GM12878 (cell line): ENCODE results near the gene ATXN7L1. TPM values are rescaled to one million over a fixed set of nuclear protein-coding genes. Genes with fewer than 3 reads are reported as not detected.

Experiments used
- ATAC-seq: fragments of 200-7000 bp; cut with Tn5 transposase; 3 replicates; pipeline ENCODE4 v1.9.1; 2020; ENCODE audit warnings: mild to moderate bottlenecking, moderate library complexity
- BruUV-seq: library from RNA; stranded (reverse); fragments of 400-500 nt; replicated peaks from 2 replicates; lab custom pipeline; 2021; lab: Mats Ljungman, UMichigan
- CTCF ChIA-PET: fragments of 300-600 bp; sonication (Branson Sonifier 250); formaldehyde crosslinking; extraction: SDS; loops from one replicate; lab custom pipeline; 2021; ENCODE audit warnings: inconsistent platforms; lab: Yijun Ruan, JAX
- POLR2A ChIA-PET: fragments of 350-600 bp; formaldehyde crosslinking; extraction: SDS; loops from one replicate; lab custom pipeline; 2021; ENCODE audit warnings: inconsistent platforms; lab: Charles Lee
- RAD21 ChIA-PET: fragments of 300-600 bp; sonication (Branson Sonifier 250); formaldehyde crosslinking; loops from one replicate; lab custom pipeline; 2023; ENCODE audit warnings: antibody characterized with exemption; ENCODE audit not compliant: unreplicated experiment; lab: Charles Lee
- SMC1A ChIA-PET: fragments of 300-600 bp; sonication (Branson Sonifier 250); formaldehyde crosslinking; loops from one replicate; lab custom pipeline; 2023; ENCODE audit not compliant: unreplicated experiment, uncharacterized antibody; lab: Charles Lee
- DNase-seq: peaks from one replicate; pipeline ENCODE4 v3.0.0-alpha.2; 2011; ENCODE audit warnings: low read depth, low spot score
- FAIRE-seq: peaks from 3 replicates; lab custom pipeline; 2011; peaks lifted over from hg19 to GRCh38; lab: Jason Lieb, UNC
- H2AFZ ChIP-seq: 2 replicates; pipeline ENCODE4 v1.6.0; 2011; ENCODE audit warnings: low read depth, low read length, control low read depth; ENCODE audit not compliant: control insufficient read depth
- H3K27ac ChIP-seq: 2 replicates; pipeline ENCODE4 v1.5.1; 2011; ENCODE audit warnings: control low read depth; ENCODE audit not compliant: control insufficient read depth, insufficient read depth
- H3K27me3 ChIP-seq, 2 experiments: replicated peaks in 1 of 2; 2 replicates each; pipeline versions ENCODE4 v1.6.0 to v1.6.1; 2011; ENCODE audit warnings: low read length in 1 of 2; ENCODE audit not compliant: control insufficient read depth in 2 of 2, insufficient read depth in 2 of 2
- H3K36me3 ChIP-seq, 2 experiments: 2 replicates each; pipeline ENCODE4 v1.5.1; 2011; ENCODE audit warnings: low read length in 1 of 2; ENCODE audit not compliant: control insufficient read depth in 2 of 2, insufficient read depth in 2 of 2
- H3K4me1 ChIP-seq: 2 replicates; pipeline ENCODE4 v1.6.1; 2011; ENCODE audit warnings: mild to moderate bottlenecking, low read length, moderate library complexity, mixed read lengths; ENCODE audit not compliant: control insufficient read depth, insufficient read depth
- H3K4me2 ChIP-seq: 2 replicates; pipeline ENCODE4 v1.6.0; 2011; ENCODE audit warnings: control low read depth; ENCODE audit not compliant: control insufficient read depth, insufficient read depth
- H3K4me3 ChIP-seq: fragments of 200-600 bp; sonication (generic); 2 replicates; pipeline ENCODE4 v1.5.1; 2016
- H3K79me2 ChIP-seq: 2 replicates; pipeline ENCODE4 v1.6.0; 2011; ENCODE audit warnings: low read length; ENCODE audit not compliant: control insufficient read depth, insufficient read depth
- H3K9ac ChIP-seq: 2 replicates; pipeline ENCODE4 v1.8.0; 2011; ENCODE audit warnings: low read length, control low read depth, mixed read lengths; ENCODE audit not compliant: control insufficient read depth, insufficient read depth
- H3K9me3 ChIP-seq: replicated peaks from 3 replicates; pipeline ENCODE4 v1.5.1; 2011; ENCODE audit warnings: mild to moderate bottlenecking, low read length; ENCODE audit not compliant: control insufficient read depth, insufficient read depth
- H4K20me1 ChIP-seq: 2 replicates; pipeline ENCODE4 v1.6.0; 2011; ENCODE audit not compliant: control insufficient read depth, insufficient read depth
- CHD2 ChIP-seq: IDR thresholded peaks from 2 replicates; pipeline ENCODE4 v1.6.1; 2011; ENCODE audit warnings: low read depth, low read length, improper control_type of control experiment, borderline replicate concordance
- FOXK2 ChIP-seq: fragments of 450-650 bp; IDR thresholded peaks from 2 replicates; pipeline ENCODE4 v1.6.1; 2017; ENCODE audit warnings: mild to moderate bottlenecking, moderate library complexity
- IRF3 ChIP-seq: fragments of 450-650 bp; IDR thresholded peaks from 2 replicates; pipeline ENCODE4 v1.6.1; 2014; ENCODE audit warnings: mild to moderate bottlenecking
- MYC ChIP-seq: IDR thresholded peaks from 2 replicates; pipeline ENCODE4 v1.6.1; 2011; ENCODE audit warnings: mild to moderate bottlenecking, low read length, moderate library complexity, inconsistent platforms; ENCODE audit not compliant: insufficient read depth, insufficient replicate concordance, insufficient read length, severe bottlenecking
- NFIC ChIP-seq: IDR thresholded peaks from 2 replicates; pipeline ENCODE4 v1.6.1; 2012; ENCODE audit warnings: low read depth, mild to moderate bottlenecking, inconsistent platforms, low read length, moderate library complexity
- NKRF ChIP-seq: fragments of 450-650 bp; conservative IDR thresholded peaks from 2 replicates; pipeline ENCODE4 v1.6.1; 2017; ENCODE audit warnings: mild to moderate bottlenecking, moderate library complexity
- RFX5 ChIP-seq: IDR thresholded peaks from 2 replicates; pipeline ENCODE4 v1.6.1; 2011; ENCODE audit warnings: low read depth, low read length, improper control_type of control experiment
- SMARCA5 ChIP-seq: fragments of 450-650 bp; IDR thresholded peaks from 2 replicates; pipeline ENCODE4 v1.6.1; 2017; ENCODE audit warnings: mild to moderate bottlenecking
- USF2 ChIP-seq: IDR thresholded peaks from 2 replicates; pipeline ENCODE4 v1.6.1; 2011; ENCODE audit warnings: low read depth, low read length, improper control_type of control experiment, borderline replicate concordance
- WRNIP1 ChIP-seq: IDR thresholded peaks from 2 replicates; pipeline ENCODE4 v1.6.1; 2011; ENCODE audit warnings: low read depth, low read length, improper control_type of control experiment, borderline replicate concordance
- ZNF207 ChIP-seq: fragments of 450-650 bp; IDR thresholded peaks from 2 replicates; pipeline ENCODE4 v1.6.1; 2014; ENCODE audit warnings: antibody characterized with exemption, mild to moderate bottlenecking, borderline replicate concordance
- ZNF274 ChIP-seq: IDR thresholded peaks from one replicate; pipeline ENCODE4 v1.8.0; 2011; ENCODE audit not compliant: insufficient read length, insufficient read depth
- ZNF687 ChIP-seq: fragments of 450-650 bp; IDR thresholded peaks from 2 replicates; pipeline ENCODE4 v1.6.1; 2017; ENCODE audit warnings: mild to moderate bottlenecking, moderate library complexity
- WGBS: methylation state at CpG from one replicate; pipeline ENCODE4 v1.1.6; 2016; ENCODE audit warnings: low lambda C conversion rate; ENCODE audit not compliant: insufficient replicate concordance, insufficient coverage; ENCODE audit errors: missing lambda C conversion rate; 5-methylcytosine and 5-hydroxymethylcytosine counted together
- in situ Hi-C: fragments of 300-500 bp; cut with MboI; formaldehyde crosslinking; loops from 9 replicates; pipeline ENCODE4 v1.14.3; 2018; ENCODE audit warnings: mixed read lengths
- intact Hi-C: fragments of 100-400 bp; cut with micrococcal nuclease; formaldehyde crosslinking; loops from one replicate; pipeline ENCODE4 v1.14.2; 2022; ENCODE audit not compliant: unreplicated experiment
- polyA plus RNA-seq, 11 experiments: library from polyadenylated mRNA; depleted of rRNA in 4 of 11; unstranded in 6 of 11; stranded (reverse) in 5 of 11; fragments of >200 nt; fragmentation: Nextera tagmentation in 4 of 11; fragmentation: Illumina TruSeq in 1 of 11; extraction: Ambion mirVana in 4 of 11; extraction: Trizol in 1 of 11; gene quantifications; 1 replicate in 1 of 11; 2 replicates in 10 of 11; pipeline versions ENCODE4 v1.2.1 to v1.2.3, GENCODE V29; 2011 to 2016; ENCODE audit warnings: inconsistent platforms in 2 of 11, missing spikeins in 2 of 11, low read depth in 1 of 11
- total RNA-seq, 4 experiments: library from RNA; depleted of rRNA in 3 of 4; stranded (reverse); fragments of >200 nt in 3 of 4; fragmentation: Illumina TruSeq in 1 of 4; extraction: Trizol in 1 of 4; gene quantifications; 2 replicates each; pipeline versions ENCODE4 v1.2.1 to v1.2.3, GENCODE V29; 2013 to 2021

Gene ATXN7L1
- total and polyA plus RNA-seq, 10 of the 15 experiments (the other 5 are each of a cell fraction or from before 2014, with no cell fraction given), result 0.40 to 2.9 (median 1.2) TPM

- H3K9ac ChIP-seq, result no peak overlapping the region
- POLR2A ChIA-PET, result no interaction called here
- H3K27me3 ChIP-seq, result no peaks in the 10 kb centered on the region; a peak in 2 of 4 replicates
- DNase-seq (no peak), ATAC-seq (no peak), FAIRE-seq (no peak)
- BruUV-seq, result no TSS peak
- no peaks in the 10 kb centered on the region for H3K36me3 ChIP-seq
- no peak overlapping the region for H2AFZ ChIP-seq
- H3K27ac ChIP-seq, result no peak overlapping the region
- SMC1A ChIA-PET, result interaction anchor here (1.0 to 2.0 kb wide), 2 partner anchors 50 to 397 kb away, joined by 3 to 4 read pairs; no protein-coding TSS in a partner anchor
- intact Hi-C loops (no loop called here), in situ Hi-C loops (no loop called here)
- CTCF ChIA-PET, result interaction anchor here (1.7 to 3.1 kb wide), 3 partner anchors 9 to 397 kb away, joined by 4 to 21 read pairs (median 4); no protein-coding TSS in a partner anchor
- no peaks in the 10 kb centered on the region for H3K4me1 ChIP-seq
- H3K9me3 ChIP-seq, result no peaks in the 10 kb centered on the region
- WGBS, result 90% methylated on average over 7 of the region's 7 CpGs
- no peak overlapping the region for H3K4me3 ChIP-seq
- TF ChIP-seq RFX5 (no peak), ZNF207 (no peak), ZNF274 (no peak), USF2 (no peak), ZNF687 (no peak), NKRF (no peak), MYC (no peak), SMARCA5 (no peak), CHD2 (no peak), IRF3 (no peak), NFIC (no peak), FOXK2 (no peak), WRNIP1 (no peak)
- no peak overlapping the region for H3K4me2 ChIP-seq
- H3K79me2 ChIP-seq, result no peaks in the 10 kb centered on the region
- RAD21 ChIA-PET, result no interaction called here
- H4K20me1 ChIP-seq, result no peaks in the 10 kb centered on the region
Observed at GRCh38 chr7:105647591-105647990, 228.8 kb downstream of the ATXN7L1 start.
